NCI-H748 (cell line): ENCODE results near the gene TC2N.
"Not testable (repeated sequence)": the region's sequence is repeated elsewhere in the genome, so short reads cannot be mapped to it uniquely, and the experiment has no call there.

Source experiments
- DNase-seq: peaks from one replicate; lab custom pipeline; 2025; ENCODE audit not compliant: unreplicated experiment; lab: John Stamatoyannopoulos, UW

The TC2N gene

DNA sequence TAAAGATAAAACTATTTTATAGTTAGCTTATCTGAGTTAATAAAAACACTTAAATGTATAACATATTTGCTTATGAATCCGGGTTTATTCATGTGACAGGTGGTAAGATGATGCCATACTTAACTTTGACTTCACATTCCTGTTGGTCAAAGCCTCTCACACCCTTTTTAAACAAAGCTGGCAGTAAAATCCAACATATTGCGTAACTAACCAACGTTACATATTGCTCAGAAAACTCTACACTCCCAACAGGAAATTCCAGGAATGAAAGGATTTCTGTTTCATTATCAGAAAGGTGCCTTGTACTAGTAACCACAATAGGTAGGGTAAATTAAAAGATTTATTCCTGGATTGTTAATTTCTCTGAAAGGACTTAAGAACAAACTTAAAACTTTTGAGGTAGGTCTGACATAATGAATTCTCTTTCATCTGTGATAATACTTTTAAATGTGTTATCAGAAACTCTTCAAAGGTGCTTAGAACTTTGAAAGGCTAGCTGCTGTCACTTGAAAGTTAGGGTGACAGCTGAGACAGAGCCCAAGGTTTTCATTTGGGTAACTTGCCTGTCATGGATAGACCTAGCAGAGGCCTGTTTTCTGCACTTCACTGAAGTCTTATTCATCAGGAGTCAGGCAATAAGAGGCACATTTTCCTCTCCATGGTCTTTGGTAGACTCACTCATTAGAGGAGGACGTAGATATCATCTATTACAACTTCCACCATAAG lies 111.6 kb downstream of the TC2N start:
- DNase-seq, result no peak

DNA sequence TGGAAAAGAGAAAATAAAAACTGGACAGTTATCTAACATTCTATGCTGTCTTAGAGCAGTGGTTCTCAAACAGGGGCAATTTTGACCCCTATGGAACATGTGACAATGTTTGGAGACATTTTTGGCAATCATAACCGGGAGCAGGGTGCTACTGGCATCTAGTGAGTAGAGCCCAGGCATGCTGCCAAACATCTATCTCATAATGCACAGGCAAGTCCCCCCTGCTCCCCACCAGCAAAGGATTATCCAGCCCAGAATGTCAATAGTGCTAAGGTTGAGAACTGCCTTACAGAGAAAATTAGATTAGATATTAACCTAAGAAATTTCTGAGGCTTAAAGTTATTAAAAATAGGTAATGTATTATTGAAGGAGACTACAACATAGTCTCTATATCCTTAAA lies 112.5 kb downstream of the TC2N start:
- no peak for DNase-seq

DNA sequence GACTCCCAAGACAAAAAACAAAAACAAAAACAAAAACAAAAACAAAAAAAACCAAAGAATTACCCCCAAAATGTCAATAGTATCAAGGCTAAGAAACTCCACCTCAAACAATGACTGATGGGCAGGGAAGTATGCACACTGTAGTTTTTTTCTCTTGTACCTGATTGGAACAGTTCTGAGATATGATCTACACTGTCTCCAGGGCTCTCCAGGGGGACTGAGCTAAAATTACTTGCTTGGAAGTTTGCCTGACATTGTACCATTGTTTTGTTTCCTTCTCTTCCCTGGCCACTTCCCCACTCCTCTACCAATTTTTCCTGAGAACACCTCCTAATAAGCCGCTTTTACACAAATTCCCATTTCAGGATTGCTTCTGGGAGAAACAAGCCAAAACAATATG lies 113.2 kb downstream of the TC2N start:
- no peak for DNase-seq

DNA sequence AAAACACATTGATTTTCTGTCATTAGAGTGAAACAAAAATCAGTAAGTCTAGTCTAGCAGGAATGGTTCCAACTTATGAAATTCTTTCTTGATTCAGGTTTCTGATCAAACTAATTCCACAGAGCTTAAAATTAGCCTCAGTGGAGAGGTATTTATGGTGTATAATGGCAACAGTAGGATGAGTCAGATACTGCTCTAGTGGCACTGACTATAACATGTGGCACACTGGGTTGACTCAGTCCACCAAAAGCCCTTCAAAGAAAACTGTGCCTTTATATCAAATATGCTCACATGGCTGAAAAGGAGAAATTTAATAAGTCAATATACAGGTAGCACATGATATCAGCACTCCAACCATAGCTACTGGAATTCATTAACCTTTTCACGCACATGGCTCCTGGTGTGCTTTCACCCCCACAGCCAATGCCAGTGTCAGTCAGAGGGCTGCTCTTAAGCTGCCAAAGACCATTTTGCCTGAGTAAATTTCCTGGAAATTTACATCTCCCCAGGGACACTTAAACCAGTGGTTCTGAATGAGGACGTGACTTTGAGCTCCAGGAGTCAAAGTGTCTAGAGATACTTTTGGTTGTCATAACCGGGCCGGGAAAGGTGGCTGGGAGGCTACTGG lies 113.7 kb downstream of the TC2N start:
- DNase-seq, result no peak

DNA sequence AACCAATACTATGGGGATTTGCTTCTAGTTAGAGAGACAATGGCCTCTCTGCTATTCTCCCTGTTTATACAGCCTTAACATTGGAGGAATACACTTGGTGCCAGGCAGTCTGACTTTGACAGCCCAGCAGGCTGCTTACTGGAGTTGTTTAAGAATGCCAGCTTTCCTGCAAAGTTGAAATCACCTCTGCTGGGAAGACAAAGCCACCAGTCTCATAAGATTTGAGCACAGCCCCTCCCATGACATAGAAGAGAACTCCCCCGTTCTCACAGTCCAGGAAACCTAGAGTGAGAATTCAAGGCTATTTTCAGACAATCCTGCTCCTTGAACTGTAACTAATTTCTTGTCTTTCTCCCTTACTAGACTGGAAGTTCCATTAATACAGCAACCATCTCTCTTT lies 114.4 kb downstream of the TC2N start:
- no peak for DNase-seq

DNA sequence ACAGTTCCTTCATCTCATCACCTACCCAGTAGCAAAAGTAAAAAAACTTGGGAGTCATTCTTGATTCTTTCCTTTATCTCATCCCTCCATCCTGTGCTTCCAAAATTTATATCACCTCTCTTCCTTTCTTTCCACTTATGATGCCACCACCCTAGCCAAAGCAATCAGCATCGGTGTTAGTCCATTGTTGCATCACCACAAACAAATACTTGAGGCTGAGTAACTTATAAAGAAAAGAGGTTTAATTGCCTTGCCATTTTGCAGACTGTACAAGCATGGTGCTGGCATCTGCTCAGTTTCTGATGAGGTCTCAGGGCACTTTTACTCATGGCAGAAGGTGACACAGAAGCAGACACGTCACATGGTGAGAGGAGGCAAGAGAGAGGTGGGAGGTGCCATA lies 115.6 kb downstream of the TC2N start:
- DNase-seq, result no peak

DNA sequence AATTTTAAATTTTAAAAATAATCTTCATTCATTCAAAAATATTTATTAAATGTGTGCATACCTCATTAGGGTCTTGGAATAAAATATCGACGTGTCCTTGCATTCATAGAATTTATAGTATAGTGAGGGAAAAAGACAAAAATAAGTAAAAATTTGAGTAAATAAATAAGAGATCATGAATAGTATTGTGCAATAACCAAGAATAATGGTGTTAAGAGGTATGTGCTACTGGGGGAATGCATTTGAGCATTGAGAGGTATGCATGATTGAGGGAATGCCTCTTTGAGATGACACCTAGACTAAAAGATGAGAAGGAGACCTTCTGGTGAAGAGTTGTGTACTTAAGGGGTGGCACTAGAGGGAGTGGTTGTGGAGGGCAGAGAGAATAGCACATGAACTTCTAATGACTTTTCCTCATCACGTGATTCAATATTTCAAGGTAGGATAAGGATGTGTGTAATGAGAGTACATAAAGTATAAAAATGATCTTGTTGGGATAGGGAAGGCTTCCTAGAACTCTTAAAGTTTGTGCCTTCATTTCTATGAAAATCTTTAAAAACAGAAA lies 116.6 kb downstream of the TC2N start:
- DNase-seq, result no peak

DNA sequence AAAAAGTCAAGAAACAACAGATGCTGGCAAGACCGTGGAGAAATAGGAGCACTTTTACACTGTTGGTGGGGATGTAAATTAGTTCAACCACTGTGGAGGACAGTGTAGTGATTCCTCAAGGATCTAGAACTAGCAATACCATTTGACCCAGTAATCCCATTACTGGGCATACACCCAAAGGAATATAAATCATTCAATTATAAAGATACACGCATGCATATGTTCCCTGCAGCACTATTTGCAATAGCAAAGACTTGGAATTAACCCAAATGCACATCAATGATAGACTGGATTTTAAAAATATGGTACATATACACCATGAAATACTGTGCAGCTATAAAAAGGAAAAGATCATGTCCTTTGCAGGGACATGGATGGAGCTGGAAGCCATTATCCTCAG lies 117.5 kb downstream of the TC2N start:
- DNase-seq, result no peak

DNA sequence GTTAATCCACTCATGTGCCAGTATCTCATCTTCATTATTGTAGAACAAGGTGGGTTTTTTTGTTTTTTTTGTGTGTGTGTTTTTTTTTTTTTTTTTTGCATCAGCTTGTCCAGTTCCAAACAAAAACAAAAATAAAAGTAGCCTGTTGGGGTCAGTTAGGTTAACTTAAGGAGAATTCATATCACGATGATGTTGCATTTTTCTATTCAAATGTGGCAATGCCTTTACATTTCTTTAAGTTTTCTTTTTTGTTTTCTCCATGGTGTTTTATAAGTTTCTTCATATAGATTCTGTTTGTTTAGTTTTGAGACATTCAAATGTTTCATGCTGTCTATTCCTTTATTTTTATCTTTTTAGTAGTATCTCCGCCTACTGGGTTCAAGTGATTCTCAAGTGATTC lies 119.3 kb downstream of the TC2N start:
- DNase-seq, result no peak

DNA sequence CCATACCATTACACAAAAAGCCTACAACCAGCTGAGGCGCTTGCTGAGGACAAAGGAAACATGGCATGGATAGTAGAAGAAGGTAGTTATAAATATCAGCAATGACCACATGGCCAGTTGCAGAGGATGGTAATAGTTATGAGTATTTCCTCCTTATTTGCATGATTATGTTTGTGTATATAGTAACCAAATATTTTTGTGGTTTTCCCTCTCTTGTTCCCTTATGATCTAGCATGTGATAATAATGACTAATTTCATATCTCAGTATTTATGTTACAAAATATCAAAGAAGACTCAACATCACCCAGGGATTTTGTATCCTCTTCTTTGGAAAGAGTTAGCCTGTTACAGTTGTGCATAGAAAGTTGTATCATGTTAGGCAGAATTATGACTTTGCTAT lies 122.0 kb downstream of the TC2N start:
- DNase-seq, result no peak

DNA sequence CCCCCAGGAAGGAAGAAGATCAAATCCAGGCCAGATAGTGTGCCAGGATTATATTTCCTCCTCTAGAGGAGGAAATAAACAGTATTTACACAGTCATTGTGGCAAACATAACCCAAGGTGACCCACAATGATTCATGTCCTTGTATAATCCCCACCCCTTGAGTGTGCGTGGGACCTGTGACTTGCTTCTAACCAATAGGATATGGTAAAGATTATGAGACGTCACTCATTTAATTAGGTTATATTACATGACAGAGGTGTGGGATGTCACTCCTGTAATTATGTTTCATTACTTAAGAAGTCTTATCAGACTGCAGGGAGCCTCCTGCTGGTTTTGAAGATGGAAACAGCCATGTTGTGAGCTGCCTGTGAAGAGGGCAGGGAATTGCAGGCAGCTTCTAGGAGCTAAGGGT lies 123.3 kb downstream of the TC2N start:
- peak; percentile 32 for DNase-seq

DNA sequence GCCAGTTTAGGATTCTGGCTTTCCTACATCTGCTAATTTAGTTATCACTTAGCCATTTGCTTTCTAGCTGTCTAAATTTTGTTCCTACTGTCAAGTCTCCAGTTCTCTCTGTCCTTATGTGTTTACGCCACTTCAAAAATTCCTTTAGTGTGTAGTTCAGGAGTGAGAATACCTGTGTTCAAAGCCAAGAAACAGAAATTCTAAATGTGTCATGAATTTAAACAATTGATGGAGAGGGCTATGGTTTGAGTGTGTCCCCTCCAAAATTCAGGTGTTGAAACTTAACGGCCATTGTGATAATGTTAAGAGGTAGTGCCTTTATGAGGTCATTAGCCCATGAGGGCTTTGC lies 124.1 kb downstream of the TC2N start:
- DNase-seq, result no peak

DNA sequence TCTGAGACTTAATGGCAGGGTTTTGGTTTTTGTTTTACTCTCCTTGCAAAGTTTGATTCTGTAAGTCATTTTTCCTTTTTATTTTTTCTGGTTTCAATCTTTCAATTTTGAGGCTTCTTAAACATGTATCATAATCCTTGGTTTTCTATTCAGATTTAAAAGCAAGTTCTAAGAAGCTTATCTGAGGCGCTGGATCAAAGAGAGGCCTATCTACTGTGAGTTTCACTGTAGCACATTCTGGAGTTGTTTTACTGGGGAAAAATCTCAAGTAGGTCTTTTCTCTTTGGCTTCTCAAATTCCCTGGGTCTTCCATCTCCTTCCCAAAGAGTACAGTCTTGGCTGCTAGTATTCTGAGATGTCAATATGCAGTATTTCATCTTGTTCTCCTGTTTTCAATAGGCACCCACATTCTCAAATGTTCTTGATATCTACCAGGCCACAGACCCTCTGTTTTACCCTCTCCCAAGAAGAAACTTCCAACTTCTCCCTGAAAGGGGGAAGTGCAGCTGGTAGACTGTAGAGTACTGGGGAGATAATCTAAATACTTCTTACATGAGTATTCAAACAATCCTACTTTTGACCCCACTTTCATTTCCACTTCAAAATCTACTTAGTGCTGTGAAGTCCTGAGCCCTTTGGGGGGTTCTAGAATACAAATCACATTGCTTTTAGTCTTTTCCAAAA lies 124.6 kb downstream of the TC2N start:
- DNase-seq, result no peak

DNA sequence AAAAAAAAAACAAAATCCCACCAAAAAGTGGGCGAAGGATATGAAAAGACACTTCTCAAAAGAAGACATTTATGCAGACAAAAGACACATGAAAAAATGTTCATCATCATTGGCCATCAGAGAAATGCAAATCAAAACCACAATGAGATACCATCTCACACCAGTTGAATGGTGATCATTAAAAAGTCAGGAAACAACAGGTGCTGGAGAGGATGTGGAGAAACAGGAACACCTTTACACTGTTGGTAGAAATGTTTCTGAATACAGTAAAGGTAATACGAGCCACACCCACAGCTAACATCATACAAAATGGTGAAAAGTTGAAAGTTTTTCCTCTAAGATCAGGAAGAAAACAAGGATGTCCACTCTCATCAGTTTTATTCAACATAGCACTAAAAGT lies 127.5 kb downstream of the TC2N start:
- DNase-seq, result not testable (repeated sequence)

DNA sequence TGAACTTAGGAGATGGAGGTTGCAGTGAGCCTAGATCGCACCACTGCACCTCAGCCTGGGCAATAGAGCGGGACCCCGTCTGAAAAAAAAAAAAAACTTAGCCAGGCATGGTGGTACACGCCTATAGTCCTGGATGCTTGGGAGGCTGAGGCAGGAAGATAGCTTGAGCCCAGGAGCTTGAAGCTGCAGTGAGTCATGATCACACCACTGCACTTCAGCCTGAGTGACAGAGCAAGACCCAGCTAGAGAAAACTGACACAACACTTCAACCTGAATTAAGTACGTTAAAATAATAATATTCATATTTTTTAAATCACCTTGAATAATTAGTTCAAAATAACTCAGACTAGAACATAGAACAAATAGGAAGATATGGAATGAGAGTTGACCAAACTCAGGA lies 129.7 kb downstream of the TC2N start:
- no peak for DNase-seq

DNA sequence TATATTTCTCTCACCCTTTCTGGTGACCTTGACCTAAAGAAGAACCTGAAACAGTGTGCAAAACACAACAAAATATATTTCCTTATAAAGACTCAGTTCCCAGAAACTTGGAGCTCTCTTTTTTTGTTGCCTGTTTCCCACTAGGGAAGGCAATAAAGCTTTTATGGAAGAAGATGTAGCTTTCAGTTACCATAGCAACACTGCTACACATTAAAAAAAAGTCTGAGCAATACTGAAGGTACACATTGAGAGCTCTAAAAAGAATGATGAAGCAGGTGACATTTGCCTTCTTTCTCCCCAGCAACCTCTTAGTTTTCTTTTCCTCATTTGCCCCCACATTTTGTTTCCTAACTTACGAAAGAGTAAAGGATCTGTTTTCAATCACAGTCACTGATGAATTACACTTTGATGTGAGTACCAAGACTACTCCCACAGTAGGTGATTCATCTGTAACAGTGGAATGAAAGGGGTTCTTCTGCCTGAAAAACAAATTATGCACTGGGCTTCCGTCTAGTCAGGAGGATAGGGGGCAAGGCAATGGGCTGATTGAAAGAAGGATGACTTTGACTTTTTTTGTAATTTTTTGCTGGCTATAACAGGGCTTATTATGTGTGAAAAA lies 134.4 kb downstream of the TC2N start:
- peak; percentile 65 for DNase-seq

DNA sequence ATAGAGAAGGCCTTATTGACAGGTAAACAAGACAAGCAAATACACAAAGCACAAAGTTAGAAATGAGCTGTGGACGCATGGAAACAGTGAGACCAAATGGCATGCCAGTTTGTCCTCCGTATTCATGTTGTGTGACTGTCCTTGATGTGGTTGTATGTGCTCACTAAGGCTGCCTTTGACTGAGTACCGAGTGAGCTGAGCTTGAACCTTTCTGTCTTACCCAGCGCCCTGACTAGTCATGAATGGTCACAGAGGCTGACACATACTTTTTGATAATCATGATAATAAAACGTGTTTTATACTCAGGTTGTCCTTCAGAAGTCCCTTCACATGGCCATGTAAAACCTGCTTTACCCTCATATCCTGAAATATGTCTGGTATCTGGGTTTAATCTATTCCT lies 134.9 kb downstream of the TC2N start:
- no peak for DNase-seq

DNA sequence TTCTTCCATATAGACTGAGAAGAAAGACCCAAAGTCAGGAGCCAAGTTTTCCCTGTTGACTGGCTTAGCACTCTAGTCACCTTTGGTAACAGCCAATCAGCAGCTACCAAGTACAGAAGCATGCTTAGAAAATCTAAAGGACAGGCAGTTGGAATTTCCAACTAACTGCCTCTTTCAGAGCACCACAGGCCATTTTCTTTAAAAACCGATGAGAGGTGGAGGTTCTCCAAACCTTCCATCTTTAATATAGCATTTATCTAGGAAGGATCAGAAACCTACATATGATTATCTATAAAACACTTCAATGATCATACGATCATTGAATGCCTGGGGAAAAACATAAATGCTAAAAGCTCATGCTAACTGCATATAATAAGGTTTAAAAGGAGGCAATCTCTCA lies 135.3 kb downstream of the TC2N start, which contains the start of gene CATSPERB:
Gene CATSPERB, minus strand, starts transcription at position 101 of the 400 bp plus-strand sequence. CDS start 2,607 bp downstream, outside the sequence.
- no peak for DNase-seq

DNA sequence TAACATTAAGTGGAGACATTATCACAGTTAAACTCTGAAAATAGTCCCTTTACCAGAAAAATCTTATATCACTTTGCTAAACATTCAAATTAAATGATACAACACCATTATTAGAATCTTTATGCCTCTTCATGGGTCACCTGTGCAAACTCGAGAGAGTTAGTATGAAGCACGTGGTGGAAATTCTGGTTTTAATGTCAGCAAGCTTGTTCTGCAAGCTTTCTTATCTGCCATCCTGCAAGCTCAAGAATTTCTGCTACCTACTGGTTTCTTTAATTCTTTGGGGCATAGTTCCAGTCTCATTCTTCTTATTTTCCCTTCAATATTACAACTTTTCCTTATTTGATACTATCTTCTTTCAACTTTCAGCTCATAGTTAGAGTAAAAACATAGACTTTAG lies 136.3 kb downstream of the TC2N start:
- no peak for DNase-seq

DNA sequence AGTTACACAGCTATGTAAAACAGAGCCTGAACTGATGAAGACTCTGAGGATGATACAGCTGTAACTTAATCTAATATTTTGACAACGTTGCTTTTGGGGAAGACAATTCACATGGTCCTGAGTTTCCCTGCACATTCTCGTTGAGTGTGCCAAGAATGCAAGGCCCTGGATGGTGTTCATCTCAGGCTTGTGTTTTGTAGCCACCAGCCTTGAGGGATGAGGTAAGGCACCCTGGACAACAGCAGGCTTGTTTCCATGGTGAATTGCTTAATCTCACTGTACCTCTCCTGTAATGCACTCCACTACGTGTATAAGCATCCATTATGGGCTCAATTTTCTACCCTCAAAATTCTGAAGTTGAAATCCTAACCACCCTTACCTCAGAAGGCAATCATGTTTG lies 137.6 kb downstream of the TC2N start:
- no peak for DNase-seq
